Measurements from ENCODE around the gene OR8S1. TPM values are rescaled to one million over a fixed set of nuclear protein-coding genes. Genes with fewer than 3 reads are reported as not detected.
"Not testable (repeated sequence)": the region's sequence is repeated elsewhere in the genome, so short reads cannot be mapped to it uniquely, and the experiment has no call there.

The OR8S1 gene, protein sequence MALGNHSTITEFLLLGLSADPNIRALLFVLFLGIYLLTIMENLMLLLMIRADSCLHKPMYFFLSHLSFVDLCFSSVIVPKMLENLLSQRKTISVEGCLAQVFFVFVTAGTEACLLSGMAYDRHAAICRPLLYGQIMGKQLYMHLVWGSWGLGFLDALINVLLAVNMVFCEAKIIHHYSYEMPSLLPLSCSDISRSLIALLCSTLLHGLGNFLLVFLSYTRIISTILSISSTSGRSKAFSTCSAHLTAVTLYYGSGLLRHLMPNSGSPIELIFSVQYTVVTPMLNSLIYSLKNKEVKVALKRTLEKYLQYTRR
- polyA plus RNA-seq (ENCODE audit: insufficient read length in 3 of 3), result not detected
- long read RNA-seq, donor 1, result 0 reads
- long read RNA-seq, donor 2, result 0 reads
- long read RNA-seq, donor 3, result 0 reads
- long read RNA-seq, donor 4, result 0 reads
- long read RNA-seq, donor 5, result 0 reads
- long read RNA-seq, donor 6, result 0 reads
- long read RNA-seq, donor 7, result 0 reads
- long read RNA-seq, donor 8, result 0 reads
- long read RNA-seq, donor 9, result 0 reads
- long read RNA-seq, donor 10, result 0 reads
- long read RNA-seq, donor 11, result 0 reads
- long read RNA-seq, donor 12, result 0 reads
- long read RNA-seq, donor 13, result 0 reads
- long read RNA-seq, donor 14, result 0 reads
- long read RNA-seq, donor 15, result 0 reads
- long read RNA-seq, donor 16, partial matches to known transcripts, result 0 of 1 reads
- long read RNA-seq, donor 16, other reads (novel, unspliced or antisense), result 0 of 1 reads

DNA sequence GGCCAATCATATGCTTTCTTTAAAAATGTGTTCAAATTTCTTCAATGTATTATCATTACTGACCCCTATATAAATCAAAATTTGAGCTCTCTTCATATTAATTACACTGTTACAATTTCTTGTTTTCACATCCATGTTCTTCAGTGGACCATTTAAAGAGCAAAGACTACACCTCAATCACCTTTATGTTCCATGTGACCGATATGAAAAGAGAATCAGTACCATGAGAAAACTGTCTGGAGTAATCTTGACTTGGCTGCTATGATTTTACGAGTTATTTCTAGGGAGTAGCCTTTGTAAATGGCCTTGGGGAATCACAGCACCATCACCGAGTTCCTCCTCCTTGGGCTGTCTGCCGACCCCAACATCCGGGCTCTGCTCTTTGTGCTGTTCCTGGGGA lies at the start of gene OR8S1:
TSS of gene OR8S1 (plus strand) at position 301 of the 400 bp plus-strand sequence. CDS start at position 301, 0 bp downstream.
- DNase-seq, result no peak

DNA sequence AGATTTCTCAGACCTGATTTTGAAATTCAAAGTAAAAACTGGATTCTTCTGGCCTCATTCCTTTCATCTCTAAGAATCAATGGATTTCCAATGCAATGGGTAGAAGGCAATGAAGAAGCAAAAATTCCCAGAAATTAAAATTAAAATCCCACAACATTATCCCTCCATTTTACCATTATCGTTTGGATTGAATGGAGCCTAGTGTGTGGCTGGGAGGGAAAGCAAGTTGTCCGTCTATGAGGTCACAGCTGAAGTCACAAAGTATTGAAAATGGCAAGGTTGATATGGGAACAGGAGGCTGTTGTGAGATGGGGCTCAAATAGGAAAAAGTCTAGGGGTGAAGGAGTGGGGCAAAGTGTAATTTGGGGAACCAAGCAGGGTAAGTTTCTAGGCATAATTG lies 43.2 kb upstream of the OR8S1 start, which contains the start of gene C12orf54:
TSS of gene C12orf54 (plus strand) at position 301 of the 400 bp plus-strand sequence. CDS start 799 bp downstream, outside the sequence.
- no peak for DNase-seq

DNA sequence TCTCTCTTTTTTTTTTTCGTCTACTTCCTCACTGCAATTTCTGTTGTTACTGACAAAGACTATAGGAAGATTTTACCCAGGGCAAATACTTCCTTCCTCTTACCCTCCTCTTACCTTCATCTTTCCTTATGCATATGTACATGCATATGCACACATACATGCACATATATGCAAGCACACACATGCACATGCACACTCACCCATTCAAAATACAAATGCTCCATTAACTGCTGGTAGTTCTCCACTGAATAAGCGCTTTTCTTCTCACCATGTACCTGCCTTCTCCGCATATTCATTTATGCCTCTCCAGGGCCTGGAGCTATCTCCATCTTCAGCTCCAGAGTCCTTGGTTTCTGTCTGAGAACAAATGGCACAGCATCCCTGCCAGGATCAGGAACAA lies 42.5 kb upstream of the OR8S1 start:
- DNase-seq, result no peak

DNA sequence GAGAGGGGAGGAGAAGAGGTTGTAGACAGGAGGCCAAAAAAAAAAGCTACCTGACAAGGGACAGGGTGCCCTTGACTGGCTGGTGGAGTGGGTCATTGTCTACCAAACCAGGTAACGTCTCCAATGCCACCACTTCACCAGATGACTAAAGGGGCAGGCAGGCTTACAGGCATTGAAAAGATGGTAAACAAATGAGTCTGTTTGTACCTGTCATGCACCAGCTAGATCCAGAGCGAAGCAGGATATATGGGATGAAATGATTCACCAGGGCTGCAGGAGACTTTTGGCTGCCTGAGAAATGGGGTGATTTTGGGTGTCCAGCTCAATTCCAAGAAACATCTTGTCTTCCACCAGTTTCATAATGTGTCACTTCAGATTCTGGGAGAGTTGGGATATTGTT lies 39.2 kb upstream of the OR8S1 start:
- no peak for DNase-seq

DNA sequence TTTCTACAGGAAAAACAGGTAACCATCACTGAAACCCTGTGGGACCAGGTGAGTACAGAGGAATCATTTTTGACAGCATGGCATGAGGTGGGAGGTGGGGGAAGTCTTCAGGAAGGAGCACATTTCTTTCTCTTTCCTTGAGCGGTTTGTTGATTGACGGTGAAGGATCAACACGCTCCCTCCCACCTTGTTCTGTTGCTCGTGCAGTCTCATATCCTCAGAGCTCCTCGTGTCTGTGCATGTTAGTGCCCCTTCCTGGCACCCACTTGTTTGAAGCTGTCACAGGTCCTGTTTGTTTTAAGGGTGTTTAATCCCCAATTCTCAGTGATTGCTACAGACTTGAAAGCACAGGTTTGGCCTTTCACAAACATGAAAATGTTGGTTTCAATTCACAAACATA lies 38.8 kb upstream of the OR8S1 start:
- no peak for DNase-seq

DNA sequence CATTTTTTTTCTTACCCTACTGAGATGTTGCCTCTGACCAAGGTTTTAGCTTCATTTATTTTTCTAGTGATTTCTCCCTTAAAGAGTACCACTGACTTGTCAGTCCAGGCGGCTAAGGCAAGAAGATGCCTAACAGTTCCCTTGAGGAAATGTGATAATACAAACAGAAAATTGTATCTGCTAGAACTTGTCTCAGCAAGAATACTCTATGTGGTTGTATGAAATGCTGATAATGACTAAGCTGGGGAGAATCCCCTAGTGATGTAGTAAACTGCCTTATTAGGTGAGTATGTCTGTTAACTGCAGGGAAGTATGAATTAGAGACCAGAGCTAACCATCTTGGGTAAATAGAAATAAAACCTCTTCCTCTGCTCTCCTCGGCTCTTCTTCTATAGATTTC lies 36.4 kb upstream of the OR8S1 start:
- no peak for DNase-seq

DNA sequence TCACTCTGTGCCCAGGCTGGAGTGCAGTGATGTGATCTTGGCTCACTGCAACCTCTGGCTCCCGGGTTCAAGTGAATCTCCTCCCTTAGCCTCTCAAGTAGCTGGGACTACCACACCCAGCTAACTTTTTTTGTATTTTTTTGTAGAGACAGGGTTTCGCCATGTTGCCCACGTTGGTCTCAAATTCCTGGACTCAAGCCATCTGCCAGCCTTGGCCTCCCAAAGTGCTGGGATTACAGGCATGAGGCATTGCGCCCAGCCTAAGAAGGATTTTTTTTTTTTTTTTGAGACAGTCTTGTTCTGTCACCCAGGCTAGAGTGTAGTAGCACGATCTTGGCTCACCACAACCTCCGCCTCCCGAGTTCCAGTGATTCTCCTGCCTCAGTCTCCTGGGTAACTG lies 36.0 kb upstream of the OR8S1 start:
- DNase-seq, result not testable (repeated sequence)

DNA sequence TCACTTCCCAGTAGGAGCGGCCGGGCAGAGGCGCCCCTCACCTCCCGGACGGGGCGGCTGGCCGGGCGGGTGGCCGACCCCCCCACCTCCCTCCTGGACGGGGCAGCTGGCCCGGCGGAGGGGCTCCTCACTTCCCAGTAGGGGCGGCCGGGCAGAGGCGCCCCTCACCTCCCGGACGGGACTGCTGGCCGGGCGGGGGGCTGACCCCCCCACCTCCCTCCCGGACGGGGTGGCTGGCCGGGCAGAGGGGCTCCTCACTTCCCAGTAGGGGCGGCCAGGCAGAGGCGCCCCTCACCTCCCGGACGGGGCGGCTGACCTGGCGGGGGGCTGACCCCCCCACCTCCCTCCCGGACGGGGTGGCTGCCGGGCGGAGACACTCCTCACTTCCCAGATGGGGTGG lies 25.2 kb upstream of the OR8S1 start:
- DNase-seq, result not testable (repeated sequence)

DNA sequence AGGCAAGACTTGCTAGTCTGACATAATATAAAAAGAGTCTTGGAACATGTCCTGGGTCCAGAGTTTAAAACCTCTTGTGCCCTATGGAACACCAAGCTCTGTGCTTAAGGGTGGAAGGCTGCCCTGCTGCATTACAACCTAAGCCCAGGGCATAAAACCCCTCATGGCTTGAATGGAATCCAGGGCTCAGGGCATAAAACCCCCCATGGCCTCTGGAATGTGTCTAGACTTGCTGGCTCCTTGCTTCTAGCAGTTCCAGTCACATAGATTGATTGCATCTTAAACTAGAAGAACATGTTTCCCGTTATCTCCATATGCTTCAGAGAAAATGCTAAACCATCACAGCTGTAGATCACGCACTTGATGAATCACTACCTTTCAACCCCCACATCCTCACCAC lies 18.6 kb upstream of the OR8S1 start:
- not testable (repeated sequence) for DNase-seq

DNA sequence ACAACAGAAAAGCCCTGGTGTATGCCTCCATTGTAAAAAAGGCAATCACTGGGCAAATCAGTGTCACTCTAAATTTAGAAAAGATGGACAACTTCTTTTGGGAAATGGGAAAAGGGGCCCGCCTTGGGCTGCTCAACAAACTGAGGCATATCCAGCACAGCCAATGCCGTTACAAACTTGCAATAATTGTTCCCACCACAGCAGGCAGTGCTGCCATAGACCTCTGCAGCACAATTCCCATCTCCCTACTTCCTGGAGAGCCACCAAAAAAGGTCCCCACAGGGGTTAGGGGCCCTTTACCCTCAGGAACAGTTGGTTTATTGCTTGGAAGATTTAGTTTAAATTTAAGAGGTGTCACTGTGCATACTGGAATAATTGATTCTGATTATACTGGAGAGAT lies 16.4 kb upstream of the OR8S1 start:
- DNase-seq, result no peak

DNA sequence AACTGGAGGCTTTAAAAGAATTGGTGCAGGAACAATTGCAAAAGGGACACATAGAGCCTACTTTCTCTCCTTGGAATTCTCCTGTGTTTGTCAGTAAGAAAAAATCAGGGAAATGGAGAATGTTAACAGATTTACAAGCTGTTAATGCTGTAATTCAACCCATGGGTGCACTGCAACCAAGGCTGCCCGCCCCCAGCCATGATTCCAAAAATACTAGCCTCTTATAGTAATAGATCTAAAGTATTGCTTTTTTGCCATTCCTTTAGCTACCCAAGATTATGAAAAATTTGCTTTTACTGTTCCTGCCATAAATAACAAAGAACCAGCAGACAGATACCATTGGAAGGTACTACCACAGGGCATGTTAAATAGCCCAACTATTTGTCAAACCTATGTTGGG lies 15.3 kb upstream of the OR8S1 start:
- no peak for DNase-seq

DNA sequence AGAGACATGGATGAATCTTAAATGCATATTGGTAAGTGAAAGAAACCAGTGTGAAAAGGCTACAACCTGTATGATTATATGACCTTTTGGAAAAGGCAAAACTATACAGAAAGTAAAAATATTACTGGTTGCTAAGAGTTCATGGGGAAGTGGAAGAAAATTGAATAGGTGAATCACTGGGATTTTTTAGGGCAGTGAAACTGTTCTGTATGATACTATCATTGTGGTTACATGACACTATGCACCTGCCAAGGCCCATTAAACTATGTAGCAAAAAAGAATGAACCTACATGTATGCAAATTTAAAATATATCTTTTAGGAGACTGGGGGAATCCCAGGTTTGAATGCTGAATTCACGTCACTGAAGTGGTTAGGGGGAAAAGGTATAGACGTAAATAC lies 12.6 kb upstream of the OR8S1 start:
- no peak for DNase-seq

DNA sequence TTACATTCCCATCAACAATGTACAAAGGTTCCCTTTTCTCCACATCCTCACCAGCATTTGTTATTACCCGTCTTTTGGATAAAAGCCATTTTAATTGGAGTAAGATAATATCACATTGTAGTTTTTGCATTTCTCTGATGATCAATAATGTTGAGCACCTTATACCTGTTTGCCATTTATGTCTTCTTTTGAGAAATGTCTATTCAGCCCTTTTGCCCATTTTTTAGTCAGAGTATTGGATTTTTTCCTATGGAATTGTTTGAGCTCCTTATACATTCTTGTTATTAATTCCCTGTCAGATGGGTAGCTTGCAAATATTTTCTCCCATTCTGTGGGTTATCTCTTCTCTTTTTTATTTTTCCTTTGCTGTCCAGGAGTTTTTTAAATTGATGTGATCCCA lies 10.7 kb upstream of the OR8S1 start:
- no peak for DNase-seq

DNA sequence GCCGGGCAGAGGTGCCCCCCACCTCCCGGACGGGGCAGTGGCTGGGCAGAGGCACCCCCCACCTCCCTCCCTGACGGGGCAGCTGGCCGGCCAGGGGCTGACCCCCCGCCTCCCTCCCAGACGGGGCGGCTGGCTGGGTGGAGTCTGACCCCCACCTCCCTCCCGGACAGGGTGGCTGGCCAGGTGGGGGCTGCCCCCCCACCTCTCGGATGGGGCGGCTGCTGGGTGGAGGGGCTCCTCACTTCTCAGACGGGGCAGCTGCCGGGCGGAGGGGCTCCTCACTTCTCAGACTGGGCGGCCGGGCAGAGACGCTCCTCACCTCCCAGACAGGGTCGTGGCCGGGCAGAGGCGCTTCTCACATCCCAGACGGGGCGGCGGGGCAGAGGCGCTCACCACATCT lies 5.1 kb upstream of the OR8S1 start:
- not testable (repeated sequence) for DNase-seq

DNA sequence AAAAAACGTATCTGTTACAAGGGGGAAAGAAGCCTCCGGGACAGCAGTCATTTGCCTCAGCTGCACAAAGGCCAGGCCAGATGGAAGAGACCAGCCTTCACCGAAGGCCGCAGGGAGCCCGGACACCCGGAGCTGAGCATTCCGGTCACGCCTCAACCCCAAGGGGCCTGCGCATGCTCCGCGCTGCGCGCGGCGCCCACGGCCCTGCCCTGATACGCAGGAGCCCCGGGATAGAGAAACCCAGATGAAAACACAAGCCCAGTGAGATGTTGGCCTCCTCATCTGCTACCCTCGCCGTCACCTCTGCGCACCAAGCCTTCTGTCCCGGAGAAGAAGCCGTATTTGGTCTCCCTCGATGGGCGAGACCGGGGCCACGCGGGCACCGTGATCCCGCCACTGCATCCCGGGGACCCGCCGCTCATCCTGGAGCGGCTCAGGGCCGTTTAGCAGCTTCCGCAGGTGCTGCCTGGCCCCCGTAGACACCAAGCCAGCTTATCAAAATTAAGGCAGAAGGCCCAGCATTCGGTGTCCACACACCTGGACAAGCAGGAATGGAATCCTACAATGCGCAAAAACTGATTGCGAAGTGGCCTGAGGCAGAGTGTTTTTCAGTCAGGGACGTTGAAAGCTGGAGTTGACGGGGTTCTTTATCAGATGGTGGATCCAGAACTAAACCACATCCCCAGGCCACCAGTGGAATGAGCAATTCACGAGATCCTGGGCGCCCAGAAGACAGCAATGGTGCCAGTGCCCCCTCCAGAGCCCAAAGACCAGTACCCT lies 2.6 kb downstream of the OR8S1 start:
- DNase-seq, result no peak

DNA sequence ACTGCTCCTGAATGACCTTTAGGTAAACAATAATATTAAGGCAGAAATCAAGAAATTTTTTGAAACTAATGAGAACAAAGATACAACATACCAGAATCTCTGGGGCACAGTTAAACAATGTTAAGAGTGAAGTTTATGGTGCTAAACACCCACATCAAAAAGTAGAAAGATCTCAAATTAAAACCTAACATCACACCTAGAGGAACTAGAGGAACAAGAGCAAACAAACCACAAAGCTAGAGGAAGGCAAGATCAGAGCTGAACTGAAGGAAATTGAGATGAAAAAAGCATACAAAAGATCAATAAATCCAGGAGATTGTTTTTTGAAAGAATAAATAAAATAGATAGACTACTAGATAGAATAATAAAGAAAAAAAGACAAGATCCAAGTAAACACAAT lies 7.2 kb downstream of the OR8S1 start:
- no peak for DNase-seq

DNA sequence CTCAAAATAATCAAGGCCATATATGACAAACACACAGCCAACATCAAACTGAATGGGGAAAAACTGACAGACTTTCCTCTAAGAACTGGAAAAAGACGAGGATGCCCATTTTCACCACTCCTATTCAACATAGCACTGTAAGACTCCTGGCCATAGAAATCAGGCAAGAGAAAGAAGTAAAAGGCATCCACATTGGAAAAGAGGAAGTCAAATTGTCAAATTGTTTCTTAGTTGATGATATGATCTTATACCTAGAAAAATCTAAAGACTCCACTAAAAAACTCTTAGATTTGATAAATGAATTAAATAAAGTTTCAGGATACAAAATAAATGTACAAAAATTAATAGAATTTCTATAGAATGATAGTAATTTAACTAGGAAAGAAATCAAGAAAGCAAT lies 11.2 kb downstream of the OR8S1 start:
- DNase-seq, result no peak

DNA sequence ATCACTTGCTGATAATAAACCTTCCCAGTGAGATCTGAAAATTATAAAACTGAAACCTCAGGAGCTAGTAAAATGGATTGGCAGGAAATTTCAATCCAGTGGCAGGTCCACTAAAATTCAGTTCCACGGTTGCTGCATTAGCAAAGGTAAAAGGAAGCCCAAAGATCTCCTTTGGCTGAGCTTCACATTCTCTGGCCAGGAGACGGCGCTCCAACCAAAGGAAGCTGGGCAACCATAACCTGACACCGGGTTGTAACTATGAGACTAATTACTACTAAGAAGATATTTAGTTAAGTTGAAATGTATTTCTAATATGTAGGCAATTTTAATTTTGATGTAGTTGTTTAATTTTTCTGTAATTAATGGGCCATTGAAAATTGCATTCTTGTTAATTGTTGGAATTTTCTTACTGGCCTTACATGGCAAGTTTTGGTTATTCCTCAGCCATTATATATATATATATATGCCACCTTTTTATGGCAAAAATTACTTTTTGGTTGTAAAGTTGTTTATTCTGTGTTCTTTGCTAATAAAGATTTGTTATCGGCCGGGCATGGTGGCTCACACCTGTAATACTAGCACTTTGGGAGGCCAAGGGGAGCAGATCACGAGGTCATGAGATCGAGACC lies 17.0 kb downstream of the OR8S1 start:
- peak; percentile 9 for DNase-seq

DNA sequence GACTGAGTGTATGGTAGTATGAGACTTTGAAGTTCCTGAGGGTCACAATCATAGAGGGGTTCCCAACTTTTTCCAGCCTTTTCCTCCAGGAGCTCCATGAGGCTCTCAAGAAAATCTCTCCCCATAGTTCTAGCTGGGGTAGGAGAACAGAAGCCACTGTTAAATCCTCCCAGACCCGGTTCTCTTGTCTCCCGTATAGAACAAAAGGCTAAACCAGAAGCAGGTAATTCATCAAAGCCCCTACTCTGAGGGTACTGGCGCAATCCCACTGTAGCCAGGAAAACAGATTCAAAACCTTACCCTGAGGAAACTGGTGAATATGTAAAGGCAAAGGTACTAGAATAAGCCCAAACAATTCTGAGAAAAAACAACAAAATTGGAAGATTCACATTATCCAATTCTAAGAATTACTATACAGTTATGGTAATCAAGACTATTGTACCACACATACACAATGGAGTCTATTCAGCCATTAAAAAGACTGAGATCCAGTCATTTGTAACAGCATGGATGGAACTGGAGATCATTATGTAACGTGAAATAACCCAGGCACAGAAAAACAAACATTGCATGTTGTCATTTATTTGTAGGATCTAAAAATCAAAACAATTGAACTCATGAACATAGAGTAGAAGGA lies 20.5 kb downstream of the OR8S1 start:
- DNase-seq, result no peak

DNA sequence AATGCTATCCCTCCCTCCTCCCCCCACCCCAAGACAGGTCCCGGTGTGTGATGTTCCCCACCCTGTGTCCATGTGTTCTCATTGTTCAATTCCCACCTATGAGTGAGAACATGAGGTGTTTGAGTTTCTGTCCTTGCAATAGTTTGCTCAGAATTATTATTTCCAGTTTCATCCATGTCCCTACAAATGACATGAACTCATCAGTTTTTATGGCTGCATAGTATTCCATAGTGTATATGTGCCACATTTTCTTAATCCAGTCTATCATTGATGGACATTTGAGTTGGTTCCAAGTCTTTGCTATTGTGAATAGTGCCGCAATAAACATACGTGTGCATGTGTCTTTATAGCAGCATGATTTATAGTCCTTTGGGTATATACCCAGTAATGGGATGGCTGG lies 21.6 kb downstream of the OR8S1 start:
- not testable (repeated sequence) for DNase-seq

DNA sequence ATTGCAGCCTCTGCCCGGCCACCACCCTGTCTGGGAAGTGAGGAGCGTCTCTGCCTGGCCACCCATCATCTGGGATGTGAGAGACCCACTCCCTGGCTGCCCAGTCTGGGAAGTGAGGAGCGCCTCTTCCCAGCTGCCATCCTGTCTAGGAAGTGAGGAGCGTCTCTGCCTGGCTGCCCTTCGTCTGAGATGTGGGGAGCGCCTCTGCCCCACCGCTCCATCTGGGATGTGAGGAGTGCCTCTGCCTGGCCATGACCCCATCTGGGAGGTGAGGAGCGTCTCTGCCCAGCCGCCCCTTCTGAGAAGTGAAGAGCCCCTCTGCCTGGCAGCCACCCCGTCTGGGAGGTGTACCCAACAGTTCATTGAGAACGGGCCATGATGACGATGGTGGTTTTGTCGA lies 26.2 kb downstream of the OR8S1 start:
- not testable (repeated sequence) for DNase-seq
